Esophagus muscularis mucosa (tissue), 4 donors: ENCODE results near the gene PHF2. TPM values are rescaled to one million over a fixed set of nuclear protein-coding genes. Genes with fewer than 3 reads are reported as not detected.

Experiments used
- DNase-seq: peaks from one replicate; pipeline ENCODE4 v3.0.0-alpha.2; 2017; ENCODE audit errors: extremely low spot score
- H3K27ac ChIP-seq, 4 donors: fragments of 200-600 bp; sonication (generic); replicated peaks in 1 of 4; 1 replicate in 3 of 4; 2 replicates in 1 of 4; pipeline ENCODE4 v1.5.1; 2016 to 2019; ENCODE audit warnings: mild to moderate bottlenecking in 1 of 4
- H3K27me3 ChIP-seq, 4 donors: fragments of 200-600 bp; sonication (generic); one replicate each; pipeline versions ENCODE4 v1.5.1 to v1.6.0; 2016 to 2019
- H3K36me3 ChIP-seq, 4 donors: fragments of 200-600 bp; sonication (generic); one replicate each; pipeline ENCODE4 v1.5.1; 2016 to 2019
- H3K4me1 ChIP-seq, 4 donors: fragments of 200-600 bp; sonication (generic); one replicate each; pipeline ENCODE4 v1.5.1; 2016 to 2019
- H3K4me3 ChIP-seq, 4 donors: fragments of 200-600 bp; sonication (generic); 1 replicate in 2 of 4; 2 replicates in 2 of 4; pipeline ENCODE4 v1.5.1; 2016 to 2019; ENCODE audit warnings: mild to moderate bottlenecking in 4 of 4, moderate library complexity in 1 of 4
- H3K9me3 ChIP-seq, 4 donors: fragments of 200-600 bp; sonication (generic); 1 replicate in 3 of 4; 2 replicates in 1 of 4; pipeline ENCODE4 v1.5.1; 2016 to 2019
- CTCF ChIP-seq, 3 experiments: fragments of 200-600 bp in 2 of 3; fragments of 450-650 bp in 1 of 3; sonication (generic) in 2 of 3; IDR thresholded peaks; one replicate each; pipeline ENCODE4 v1.5.1; 2017 to 2019; ENCODE audit warnings: antibody characterized with exemption in 3 of 3, mild to moderate bottlenecking in 2 of 3, moderate library complexity in 1 of 3
- EP300 ChIP-seq: sonication (generic); formaldehyde crosslinking; IDR thresholded peaks from one replicate; pipeline ENCODE4 v1.6.1; 2017; ENCODE audit warnings: antibody characterized with exemption
- POLR2A ChIP-seq: fragments of 450-650 bp; IDR thresholded peaks from one replicate; pipeline ENCODE4 v1.6.1; 2017; ENCODE audit warnings: antibody characterized with exemption, moderate library complexity, mild to moderate bottlenecking, low read depth
- POLR2AphosphoS5 ChIP-seq, 2 donors: sonication (generic); formaldehyde crosslinking; IDR thresholded peaks; one replicate each; pipeline ENCODE4 v1.6.1; 2017; ENCODE audit warnings: antibody characterized with exemption in 2 of 2
- WGBS: methylation state at CpG from one replicate; pipeline ENCODE4 v1.1.5; 2018; 5-methylcytosine and 5-hydroxymethylcytosine counted together
- intact Hi-C: fragments of 100-400 bp; cut with DNase I; formaldehyde crosslinking; loops from one replicate; pipeline ENCODE4 v1.15.1; 2023
- total RNA-seq, 4 donors: library from RNA; depleted of rRNA; stranded (reverse); fragments of >200 nt; gene quantifications; one replicate each; pipeline versions ENCODE4 v1.1.0 to v1.2.1, GENCODE V29; 2016

Gene PHF2
- total RNA-seq, 4 donors from 2014 or later = 35.7 to 53.5 (median 43.2) TPM

GRCh38 chr9:93640027-93640426 lies 63.6 kb downstream of the PHF2 start:
- Histone ChIP-seq H3K4me3 (no peak overlapping the region), H3K4me1 (peaks cover 0 to 10% (median 3%) of the 10 kb centered on the region in 4 donors), H3K27me3 (no peaks in the 10 kb centered on the region), H3K9me3 (peaks cover 0 to 31% (median 11%) of the 10 kb centered on the region in 4 donors), H3K36me3 (peaks cover 26 to 85% (median 57%) of the 10 kb centered on the region in 4 donors), H3K27ac (no peak overlapping the region)
- DNase-seq = no peak
- intact Hi-C loops = no loop called here
- TF ChIP-seq EP300 (no peak), POLR2A (no peak), CTCF (IDR thresholded peaks at IDR 0.05) (no peak), POLR2AphosphoS5 (IDR thresholded peaks at IDR 0.05) (no peak)
- WGBS = 99% methylated on average over 2 of the region's 2 CpGs

- intact Hi-C loops = no loop called here
- WGBS = 71% methylated on average over 5 of the region's 5 CpGs
- no peak for DNase-seq
- peaks cover 25 to 83% (median 60%) of the 10 kb centered on the region in 4 donors for H3K36me3 ChIP-seq
- H3K27ac ChIP-seq = no peak overlapping the region
- H3K4me1 ChIP-seq = peaks cover 0 to 10% (median 3%) of the 10 kb centered on the region in 4 donors
- no peak overlapping the region for H3K4me3 ChIP-seq
- no peaks in the 10 kb centered on the region for H3K27me3 ChIP-seq
- peaks cover 0 to 15% (median 7%) of the 10 kb centered on the region in 4 donors for H3K9me3 ChIP-seq
- TF ChIP-seq CTCF (IDR thresholded peaks at IDR 0.05) (no peak), POLR2AphosphoS5 (IDR thresholded peaks at IDR 0.05) (no peak), EP300 (no peak), POLR2A (no peak)
Observed at GRCh38 chr9:93642961-93643360, 66.6 kb downstream of the PHF2 start.

GRCh38 chr9:93644397-93645088 lies 68.2 kb downstream of the PHF2 start:
- 98% methylated on average over 8 of the region's 12 CpGs for WGBS
- DNase-seq = no peak
- TF ChIP-seq POLR2AphosphoS5 (IDR thresholded peaks at IDR 0.05) (no peak), POLR2A (no peak), EP300 (no peak), CTCF (IDR thresholded peaks at IDR 0.05) (no peak)
- H3K27me3 ChIP-seq = no peaks in the 10 kb centered on the region
- H3K4me1 ChIP-seq = peaks cover 0 to 10% (median 3%) of the 10 kb centered on the region in 4 donors
- H3K4me3 ChIP-seq = no peak overlapping the region
- H3K36me3 ChIP-seq = peaks cover 31 to 82% (median 65%) of the 10 kb centered on the region in 4 donors
- peaks cover 0 to 10% (median 2%) of the 10 kb centered on the region in 4 donors for H3K9me3 ChIP-seq
- intact Hi-C loops = no loop called here
- no peak overlapping the region for H3K27ac ChIP-seq

GRCh38 chr9:93645149-93645889 lies 68.9 kb downstream of the PHF2 start:
- no peak overlapping the region for H3K27ac ChIP-seq
- H3K9me3 ChIP-seq = peaks cover 0 to 2% (median 0%) of the 10 kb centered on the region in 4 donors
- H3K4me1 ChIP-seq = peaks cover 0 to 10% (median 3%) of the 10 kb centered on the region in 4 donors
- no peak for DNase-seq
- 100% methylated on average over 2 of the region's 28 CpGs for WGBS
- H3K27me3 ChIP-seq = no peaks in the 10 kb centered on the region
- no peak for TF ChIP-seq EP300
- intact Hi-C loops = no loop called here
- peaks cover 39 to 82% (median 69%) of the 10 kb centered on the region in 4 donors for H3K36me3 ChIP-seq
- no peak overlapping the region for H3K4me3 ChIP-seq

GRCh38 chr9:93645921-93646639 lies 69.7 kb downstream of the PHF2 start:
- no peak for DNase-seq
- H3K27me3 ChIP-seq = no peaks in the 10 kb centered on the region
- peaks cover 45 to 89% (median 76%) of the 10 kb centered on the region in 4 donors for H3K36me3 ChIP-seq
- no peak for TF ChIP-seq CTCF (IDR thresholded peaks at IDR 0.05)
- TF ChIP-seq EP300 = no peak
- no peak for TF ChIP-seq POLR2AphosphoS5 (IDR thresholded peaks at IDR 0.05)
- TF ChIP-seq POLR2A = no peak
- intact Hi-C loops = no loop called here
- H3K4me3 ChIP-seq = no peak overlapping the region
- 98% methylated on average over 9 of the region's 12 CpGs for WGBS
- H3K9me3 ChIP-seq = no peaks in the 10 kb centered on the region
- H3K4me1 ChIP-seq = peaks cover 0 to 7% (median 2%) of the 10 kb centered on the region in 4 donors
- no peak overlapping the region for H3K27ac ChIP-seq
